HG02938 (cell line): ENCODE data around the gene BMF.
"Not testable (repeated sequence)": the region's sequence is repeated elsewhere in the genome, so short reads cannot be mapped to it uniquely, and the experiment has no call there.

ENCODE experiments used
- ATAC-seq: cut with Tn5 transposase; IDR thresholded peaks from one replicate; pipeline ENCODE4 v1.9.1; 2021; ENCODE audit warnings: mild to moderate bottlenecking, moderate library complexity; ENCODE audit not compliant: unreplicated experiment

BMF gene, protein sequence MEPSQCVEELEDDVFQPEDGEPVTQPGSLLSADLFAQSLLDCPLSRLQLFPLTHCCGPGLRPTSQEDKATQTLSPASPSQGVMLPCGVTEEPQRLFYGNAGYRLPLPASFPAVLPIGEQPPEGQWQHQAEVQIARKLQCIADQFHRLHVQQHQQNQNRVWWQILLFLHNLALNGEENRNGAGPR

DNA sequence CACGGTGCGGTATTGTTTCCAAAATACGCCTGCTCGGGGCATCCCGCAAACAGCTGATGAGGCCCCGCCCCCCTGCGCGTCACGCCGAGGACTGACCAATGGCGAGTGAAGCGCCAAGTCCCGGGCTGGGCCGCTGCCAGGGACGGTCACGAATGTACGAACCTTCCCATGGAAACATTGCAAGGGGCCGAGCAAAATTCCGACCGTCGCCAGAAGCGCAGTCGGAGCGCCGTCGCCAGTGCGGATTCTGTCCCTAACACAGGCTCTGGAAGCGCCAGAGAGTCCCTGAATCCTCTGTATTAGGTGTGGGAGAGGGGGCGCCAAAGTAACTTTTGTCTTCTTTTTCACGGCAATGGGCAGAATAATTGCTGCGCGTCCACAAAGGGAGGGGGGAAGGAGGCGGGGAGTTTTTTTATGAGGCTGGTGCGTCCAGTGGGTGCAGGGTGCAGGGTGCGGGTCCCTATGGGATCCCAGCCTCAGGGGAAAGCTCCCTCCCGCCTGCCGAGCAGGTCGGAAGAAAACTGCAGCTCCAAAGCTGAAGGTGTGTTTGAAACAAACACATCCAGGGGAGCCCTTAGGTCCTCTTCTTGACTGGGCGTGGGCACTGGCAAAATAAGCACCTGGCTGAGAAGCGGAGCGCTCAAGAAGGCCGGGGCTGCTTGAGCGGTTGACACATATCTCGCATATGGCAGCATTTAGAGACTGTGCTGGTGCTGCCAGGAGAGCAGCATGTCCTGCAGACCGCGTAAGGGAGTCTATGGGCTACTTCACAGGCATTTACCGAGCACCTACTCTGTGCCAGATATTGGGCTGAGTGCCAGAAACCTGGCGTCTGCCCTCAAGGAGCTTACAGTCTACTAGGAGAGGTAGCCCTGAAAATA is at the start of gene BMF:
Gene BMF (minus strand): TSS at position 25 of the 881 bp plus-strand sequence. CDS start 2,793 bp downstream, outside the sequence.
- peak; percentile 53 for ATAC-seq

DNA sequence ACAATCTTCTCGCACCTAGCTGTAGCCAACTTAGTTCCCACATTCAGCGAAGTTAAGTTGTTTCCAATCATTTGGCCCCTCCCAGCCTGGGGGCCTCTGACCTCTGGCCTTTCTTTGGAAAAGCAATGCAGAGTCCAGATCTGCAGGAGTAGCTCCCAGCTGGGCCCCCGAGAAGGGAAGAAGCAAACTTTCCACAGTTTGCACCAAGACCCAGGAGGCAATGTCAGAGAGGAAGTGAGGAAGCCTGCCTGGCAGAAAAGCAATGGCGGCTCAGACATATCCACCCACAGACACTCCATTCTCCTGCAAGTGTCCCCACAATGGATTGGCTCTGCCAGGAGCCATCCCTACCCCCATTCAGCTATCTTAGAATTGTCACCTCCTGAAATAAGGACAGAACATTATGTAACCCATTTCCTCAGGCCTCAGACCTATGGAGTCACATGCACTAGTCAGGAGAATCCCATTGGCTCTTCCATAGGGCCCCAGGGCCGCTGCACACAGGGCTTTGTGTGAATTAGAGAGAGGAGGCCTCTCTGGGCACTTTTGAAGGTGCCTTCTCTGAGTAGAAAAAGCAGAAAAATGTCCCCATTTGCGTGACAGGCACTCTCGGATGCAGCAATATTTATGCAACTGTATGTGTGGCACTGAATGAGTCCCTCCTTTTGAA is 49.2 kb upstream of the BMF start:
- ATAC-seq: no peak

DNA sequence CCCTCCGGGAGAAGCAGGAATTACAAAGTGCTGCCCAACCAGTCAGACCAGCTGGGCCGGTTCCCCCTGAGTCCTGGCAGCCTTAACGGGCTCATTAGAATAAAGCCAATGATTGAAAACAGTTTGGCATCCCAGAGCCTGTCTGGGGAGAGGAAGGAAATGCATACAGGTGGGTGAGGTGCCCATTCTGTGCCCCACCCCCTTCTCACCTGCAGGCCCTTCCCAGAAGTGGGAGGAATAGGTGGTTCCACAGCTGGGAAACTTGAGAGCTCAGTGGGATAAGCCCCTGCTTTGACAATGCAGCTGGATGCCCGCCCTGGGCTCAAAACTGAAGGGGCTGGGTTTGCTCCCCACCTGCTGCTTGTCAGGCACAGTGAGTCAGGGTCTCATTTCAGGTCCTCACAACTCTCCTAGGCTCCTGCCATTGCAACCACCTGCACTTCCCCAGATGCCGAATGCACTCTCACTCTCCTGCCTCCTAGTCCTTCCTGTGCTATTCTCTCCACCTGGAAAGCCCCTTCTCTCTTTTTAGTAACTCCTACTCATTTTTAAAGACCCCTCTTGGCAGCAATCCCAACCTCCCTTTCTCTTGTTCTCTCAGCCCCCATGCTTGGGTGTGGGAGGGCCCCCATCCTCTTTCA is 46.7 kb upstream of the BMF start:
- ATAC-seq: no peak

DNA sequence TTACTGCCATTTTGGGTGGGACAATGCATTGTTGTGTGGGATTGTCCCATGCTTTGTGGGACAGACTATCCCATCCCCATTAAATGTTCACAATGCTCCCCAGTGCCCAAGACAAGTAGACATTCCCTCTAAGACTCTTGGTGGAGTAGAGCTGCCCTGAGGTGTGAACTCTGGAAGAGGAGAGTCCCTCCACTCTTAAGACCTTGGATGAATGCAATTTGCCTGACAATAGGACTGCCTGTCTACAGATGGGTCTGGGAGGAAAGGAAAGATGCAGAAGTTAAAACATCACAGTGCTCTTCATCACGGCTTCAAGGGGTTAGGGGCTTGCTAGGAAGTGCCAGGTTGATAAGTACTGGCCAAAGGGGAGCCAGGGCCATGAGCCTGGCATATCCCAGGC is 46.1 kb upstream of the BMF start:
- not testable (repeated sequence) for ATAC-seq

DNA sequence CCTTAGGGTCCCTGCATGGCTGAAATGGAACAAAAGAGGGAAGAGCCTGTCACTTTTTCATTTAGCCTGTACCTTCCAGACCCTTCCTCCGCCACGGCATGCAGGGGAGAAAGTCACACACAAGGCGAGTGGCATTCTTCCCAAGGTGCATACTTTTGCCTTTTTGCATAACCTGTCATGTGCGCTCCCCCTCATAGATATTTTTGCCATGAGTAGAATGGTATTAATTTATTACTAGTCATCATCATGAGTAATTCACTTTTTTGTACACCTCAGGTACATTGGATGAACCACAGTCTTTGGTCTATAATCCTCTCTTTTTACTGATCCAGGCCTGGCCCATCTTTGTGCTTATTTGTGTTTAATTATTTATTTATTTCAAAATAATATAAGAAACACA is 43.3 kb upstream of the BMF start:
- ATAC-seq: no peak

DNA sequence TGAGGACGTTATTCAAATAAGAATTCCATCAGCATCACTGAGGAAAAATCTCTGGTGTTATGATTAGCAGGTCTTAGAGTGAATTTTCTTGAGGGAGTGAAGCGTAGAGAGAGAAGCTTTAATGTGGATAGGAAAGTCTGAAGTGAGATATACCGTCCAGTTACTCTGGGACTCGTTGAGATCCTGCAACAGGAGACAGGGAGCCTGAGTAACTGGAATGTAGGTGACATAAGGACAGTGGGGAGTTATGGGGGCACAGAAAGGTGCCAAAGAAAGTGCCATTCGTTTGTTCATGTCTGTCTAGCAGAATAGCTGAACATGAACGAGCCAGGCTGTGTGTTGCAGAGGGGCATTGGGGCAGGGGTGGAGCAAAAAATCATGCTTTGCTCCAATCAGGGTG is 42.8 kb upstream of the BMF start:
- ATAC-seq: no peak

DNA sequence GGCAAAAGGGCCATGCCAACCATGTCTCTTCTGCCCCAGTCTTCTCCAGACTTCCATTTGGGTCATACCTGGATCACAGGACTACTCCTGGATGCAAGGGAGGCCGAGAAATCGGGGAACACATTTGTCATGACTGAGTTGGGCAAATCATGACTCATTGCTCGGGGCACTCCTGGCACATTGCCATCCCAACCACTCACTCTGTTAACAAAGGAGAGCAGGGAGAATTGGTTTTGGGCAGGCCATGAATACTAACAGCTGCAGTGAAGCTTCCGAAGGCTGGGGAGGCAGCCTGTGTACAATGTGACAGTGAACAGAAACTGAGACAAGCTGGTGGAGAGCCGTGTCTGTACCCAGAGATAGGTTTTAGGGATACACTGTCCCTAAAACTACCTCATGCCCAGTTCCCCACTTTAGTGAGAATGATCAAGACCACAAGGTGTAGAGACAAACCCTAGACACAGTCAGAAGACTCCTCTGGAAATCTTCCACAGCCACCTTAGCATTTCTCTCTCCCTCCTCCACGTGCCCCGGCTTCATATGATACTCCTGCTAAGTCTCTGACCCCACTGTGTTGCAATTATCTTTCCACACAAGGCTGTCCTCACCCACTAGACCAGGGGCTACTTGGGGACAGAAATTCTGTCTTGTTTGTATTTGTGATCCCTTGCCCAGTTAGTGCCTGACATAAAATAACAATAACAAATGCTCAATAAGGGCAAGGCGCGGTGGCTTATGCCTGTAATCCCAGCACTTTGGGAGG is 41.7 kb upstream of the BMF start:
- ATAC-seq: no peak

DNA sequence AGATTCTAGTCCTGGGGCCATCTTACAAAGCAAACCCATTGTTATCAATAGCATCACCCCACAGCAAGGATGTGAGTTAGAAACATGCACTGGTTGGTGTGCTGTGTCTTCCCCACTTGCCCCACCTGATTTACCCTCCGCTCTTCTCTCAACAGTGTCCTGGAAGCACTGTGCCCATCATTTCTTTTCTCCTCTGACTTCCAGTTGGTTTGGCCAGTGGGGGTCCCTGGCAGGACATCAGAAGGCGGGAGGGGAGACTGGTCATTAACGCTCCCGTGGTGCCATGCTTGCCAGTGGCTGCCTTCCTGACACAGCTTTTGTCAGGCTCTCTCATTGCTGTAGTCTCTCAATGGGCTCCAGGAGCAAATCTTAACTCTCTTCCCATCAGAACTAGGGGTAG is 40.7 kb upstream of the BMF start:
- no peak for ATAC-seq

DNA sequence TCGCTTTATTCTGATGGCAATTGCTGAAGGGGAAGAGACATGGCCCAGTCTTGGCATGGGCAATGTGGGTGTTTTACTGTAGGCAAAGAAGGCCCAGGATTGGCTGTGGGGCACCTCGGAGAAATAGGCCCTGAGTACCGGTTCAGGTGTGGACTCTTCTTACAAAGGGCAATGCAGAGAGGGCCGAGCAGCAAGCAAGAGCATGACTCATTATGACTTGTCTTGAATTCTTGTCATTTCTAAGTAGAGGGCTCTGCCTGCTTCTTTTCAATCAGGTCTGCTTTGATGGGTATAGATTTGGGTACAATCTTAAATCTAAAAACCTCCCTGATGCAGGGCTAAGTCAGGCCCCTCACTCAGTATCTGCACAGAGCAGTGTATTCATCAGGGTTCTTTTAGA is 37.4 kb upstream of the BMF start:
- no peak for ATAC-seq

DNA sequence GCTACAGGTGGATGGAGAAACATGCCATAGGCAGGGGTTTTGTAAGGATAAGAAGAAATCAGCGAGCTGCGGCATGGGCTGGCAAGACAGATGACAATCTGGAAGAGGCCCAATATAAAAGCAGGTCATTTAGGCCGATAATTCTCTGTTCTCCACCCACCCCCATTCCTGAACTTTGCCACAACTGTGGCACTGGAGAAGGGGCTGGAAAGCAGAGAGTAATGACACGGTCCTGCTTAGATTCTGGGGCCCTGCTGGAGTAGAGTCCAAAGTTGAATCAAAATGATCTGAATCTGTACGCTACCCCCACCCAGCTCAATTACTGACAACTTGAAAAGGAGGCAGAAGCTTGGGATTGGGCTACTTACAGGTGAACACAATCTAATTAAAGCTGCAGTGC is 33.7 kb upstream of the BMF start:
- ATAC-seq: no peak

DNA sequence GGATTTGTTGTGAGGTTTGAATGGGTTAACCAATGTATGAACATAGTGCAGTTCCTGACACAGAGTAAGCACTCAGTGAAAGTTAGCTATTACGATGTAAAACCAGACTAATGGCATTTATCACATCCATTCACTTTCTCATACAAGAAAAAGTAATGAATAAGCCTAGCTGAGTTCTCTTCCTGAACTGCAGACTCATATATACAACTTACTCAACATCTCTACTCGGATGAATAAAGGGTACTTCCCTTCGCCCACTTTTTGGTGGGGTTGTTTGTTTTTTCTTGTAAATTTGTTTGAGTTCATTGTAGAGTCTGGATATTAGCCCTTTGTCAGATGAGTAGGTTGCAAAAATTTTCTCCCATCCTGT is 29.5 kb upstream of the BMF start:
- not testable (repeated sequence) for ATAC-seq

DNA sequence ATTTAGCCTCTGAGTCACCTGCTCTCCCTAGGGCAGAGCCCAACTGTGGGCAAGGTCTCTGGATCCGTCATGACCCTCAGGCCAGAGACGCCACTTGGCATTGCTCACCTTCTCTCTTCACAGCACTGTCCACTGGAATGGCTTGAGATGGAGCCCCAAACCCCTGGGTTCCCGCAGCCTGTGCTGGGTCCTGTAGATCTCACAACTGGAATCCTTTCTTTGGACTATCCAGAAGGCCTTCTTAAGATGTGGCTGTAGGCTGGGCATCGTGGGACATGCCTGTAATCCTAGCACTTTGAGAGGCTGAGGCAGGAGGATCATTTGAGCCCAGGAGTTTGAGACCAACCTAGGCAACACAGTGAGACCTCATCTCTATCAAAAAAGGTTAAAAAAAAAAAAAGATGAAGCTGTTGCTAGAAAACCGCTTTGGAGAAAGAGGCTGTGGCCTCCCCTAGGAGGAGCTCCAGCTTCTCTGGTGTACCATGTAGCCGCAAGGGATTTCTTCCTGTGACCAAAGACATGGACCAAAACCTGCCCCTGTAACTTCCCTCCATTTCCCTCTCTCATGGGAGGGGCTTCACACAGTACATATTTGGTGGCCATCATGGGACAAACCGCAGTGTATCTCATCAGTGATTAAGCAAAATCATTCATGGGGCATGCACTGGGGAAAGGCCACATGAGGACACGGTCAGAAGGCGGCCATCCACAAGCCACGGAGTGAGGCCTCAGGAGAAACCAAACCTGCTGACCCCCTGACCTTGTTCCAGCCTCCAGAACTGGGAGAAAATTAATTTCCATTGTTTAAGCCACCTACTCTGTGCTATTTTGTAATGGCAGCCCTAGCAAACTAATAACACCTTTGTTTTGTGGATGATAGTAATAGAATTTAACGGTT is 28.9 kb upstream of the BMF start:
- ATAC-seq: no peak

DNA sequence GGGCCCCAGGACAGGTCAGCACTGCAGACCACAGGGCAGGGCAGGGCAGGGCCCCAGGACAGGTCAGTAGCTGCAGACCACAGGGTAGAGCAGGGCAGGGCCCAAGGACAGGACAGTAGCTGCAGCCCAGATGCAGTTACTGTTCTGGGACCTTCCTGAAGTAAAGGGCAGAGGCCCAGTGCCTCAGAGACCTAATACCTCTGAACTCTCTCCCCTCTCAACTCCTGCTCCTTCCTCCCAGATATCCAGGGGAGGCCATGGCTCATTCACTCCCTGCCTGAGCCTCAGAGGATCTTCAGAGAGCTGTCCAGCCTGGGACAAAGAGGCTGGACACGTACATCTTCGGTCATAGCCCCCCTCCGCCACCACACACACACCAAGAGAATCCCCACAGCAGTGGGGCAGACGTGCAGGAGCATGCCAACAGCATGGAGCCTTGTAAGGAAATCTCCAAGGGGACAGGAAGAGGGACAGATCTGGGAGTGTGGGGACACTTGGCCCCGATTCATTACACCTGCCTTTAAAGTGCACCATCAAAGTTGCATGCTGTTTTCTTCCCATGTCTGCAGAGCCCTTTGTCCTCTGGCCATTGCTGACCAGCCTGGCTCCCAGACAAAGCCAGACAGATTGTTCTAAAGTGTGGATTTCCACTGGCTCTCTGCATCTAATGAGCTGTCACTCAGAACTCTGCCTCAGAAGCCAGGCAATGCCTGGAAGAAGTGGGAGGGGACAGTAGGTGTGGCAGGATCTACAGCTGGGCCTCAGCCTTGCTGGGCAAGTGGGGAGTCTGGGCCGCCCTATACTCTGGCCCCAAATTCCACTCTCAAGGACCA is 28.0 kb upstream of the BMF start:
- ATAC-seq: no peak

DNA sequence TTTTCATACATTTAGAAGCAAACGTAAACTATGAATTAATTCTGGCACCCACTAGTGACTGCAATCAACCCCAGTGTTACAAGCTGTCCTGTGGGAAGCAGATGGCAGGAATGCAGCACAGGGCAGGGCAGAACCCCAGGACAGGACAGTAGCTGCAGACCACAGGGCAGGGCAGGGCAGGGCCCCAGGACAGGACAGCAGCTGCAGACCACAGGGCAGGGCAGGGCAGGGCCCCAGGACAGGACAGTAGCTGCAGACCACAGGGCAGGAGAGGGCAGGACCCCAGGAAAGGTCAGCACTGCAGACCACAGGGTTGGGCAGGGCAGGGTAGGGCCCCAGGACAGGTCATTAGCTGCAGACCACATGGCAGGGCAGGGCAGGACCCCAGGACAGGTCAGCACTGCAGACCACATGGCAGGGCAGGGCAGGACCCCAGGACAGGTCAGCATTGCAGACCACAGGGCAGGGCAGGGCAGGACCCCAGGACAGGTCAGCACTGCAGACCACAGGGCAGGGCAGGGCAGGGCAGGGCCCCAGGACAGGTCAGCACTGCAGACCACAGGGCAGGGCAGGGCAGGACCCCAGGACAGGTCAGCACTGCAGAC is 27.3 kb upstream of the BMF start:
- not testable (repeated sequence) for ATAC-seq

DNA sequence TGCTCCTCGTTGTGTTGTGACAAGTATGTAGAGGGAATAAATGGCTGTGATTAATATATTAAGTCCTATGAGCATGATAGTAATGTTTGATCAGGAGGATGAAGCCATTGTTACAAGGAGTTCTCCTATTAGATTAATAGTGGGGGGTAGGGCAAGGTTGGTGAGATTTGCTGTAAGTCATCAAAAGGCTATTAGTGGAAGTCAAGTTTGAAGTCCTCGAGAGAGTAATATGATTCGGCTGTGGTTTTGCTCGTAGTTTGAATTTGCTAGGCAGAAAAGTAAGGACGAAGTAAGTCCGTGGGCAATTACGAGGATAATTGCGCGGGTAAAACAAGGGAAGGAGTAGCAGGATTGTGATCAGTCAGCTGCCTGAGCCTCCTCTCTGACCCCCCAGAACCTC is 26.2 kb upstream of the BMF start:
- no peak for ATAC-seq

DNA sequence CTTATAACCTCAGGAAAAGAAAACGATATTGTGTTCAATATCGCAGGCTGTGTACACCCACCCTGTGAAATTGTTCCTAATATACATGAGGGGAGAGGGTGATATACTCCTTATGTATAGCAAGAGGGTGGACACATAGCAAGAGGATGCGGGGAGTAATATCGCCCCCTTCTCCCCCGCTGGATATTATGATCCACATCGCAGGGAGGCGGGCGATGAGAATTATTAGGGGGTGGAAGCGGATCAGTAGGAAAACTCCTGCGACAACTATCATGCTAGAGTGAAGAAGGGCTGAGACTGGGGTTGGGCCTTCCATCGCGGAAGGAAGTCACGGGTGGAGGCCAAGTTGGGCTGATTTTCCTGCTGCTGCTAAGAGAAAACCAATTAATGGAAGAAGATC is 24.9 kb upstream of the BMF start:
- ATAC-seq: no peak

DNA sequence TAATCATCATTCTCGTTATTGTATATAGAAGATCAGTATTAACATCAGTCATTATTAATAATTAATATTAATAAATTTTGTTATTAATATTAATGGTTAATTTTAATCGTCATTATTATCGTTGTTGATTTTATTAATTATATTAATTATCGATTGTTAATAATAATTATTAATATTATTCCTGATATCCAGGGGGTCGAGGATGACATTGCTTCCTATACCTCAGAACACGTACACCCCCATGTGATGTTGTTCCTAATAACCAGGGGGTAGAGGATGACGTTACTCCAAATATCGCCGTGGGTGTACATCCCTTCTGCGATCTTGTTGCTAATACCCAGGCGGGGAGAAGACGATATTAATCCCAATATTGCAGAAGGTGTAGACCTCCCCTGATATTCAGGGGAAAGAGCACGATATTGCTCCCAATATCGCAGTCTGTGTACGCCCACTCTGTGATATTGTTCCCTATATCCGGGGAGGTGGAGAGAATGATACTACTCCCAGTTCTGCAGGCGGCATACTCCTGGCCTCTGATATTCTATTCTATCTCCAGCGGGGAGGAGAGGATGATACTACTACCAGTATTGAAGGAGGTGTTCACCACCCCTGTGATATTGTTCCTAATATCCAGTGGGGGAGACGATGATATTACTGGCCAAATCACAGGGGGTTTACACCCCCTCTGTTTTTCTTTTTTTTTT is 22.3 kb upstream of the BMF start:
- no peak for ATAC-seq

DNA sequence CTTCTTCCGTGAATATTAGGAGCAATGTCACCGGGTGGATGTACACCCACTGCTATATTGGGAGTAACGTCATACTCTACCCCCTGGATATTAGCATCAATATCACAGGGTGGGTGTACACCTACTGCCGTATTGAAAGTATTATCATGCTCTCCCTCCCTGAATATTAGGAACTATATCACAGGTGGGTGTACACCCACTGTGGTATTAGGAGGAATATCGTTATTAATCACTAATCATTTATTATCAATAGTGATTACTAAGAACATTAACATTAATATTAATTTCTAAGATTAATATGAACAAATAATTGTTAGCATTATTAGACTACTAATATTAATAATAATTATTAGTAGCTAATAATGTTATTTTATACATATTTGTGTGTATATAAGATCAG is 21.4 kb upstream of the BMF start:
- ATAC-seq: no peak
